ENCODE data around the gene MAP2K3.
"Not testable (repeated sequence)": the region's sequence is repeated elsewhere in the genome, so short reads cannot be mapped to it uniquely, and the experiment has no call there.

MAP2K3 gene

DNA sequence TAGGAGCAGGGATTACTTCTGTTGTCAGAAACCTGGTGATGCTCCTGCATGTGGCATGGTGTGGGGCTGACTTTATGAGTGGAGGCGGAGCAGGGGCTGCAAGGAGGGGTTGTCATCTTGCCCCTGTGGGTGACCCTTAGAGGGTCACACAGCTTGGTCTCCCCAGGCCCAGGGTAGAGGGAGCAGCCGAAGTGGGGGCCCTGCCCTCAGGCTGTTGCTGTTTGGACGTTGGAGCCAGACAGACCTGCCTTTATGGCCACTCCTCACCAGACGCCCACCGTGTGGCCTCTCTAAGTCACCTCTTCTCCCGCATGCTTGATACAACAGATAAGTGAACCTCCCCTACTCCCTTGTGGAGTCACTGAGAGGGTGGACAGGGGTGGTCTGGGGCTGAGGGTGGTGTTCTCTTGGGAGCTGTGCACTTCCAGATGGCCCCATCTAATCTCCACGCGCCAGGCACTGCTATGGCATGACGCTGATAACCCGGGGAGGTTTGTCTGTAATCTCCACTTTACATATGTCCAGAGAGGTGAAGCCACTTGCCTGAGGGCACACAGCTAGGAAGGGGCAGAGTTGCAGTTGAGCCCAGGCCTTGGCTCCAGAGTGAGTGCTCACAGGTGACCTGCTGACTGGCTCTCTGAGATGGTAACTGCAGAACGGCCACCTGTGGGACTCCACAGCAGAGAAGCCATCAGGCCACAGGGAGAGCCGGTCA, 10.0 kb downstream of the MAP2K3 start:
- no peak for FAIRE-seq
- no peak for DNase-seq (ENCODE audit: extremely low spot score, insufficient read length, low read depth)

DNA sequence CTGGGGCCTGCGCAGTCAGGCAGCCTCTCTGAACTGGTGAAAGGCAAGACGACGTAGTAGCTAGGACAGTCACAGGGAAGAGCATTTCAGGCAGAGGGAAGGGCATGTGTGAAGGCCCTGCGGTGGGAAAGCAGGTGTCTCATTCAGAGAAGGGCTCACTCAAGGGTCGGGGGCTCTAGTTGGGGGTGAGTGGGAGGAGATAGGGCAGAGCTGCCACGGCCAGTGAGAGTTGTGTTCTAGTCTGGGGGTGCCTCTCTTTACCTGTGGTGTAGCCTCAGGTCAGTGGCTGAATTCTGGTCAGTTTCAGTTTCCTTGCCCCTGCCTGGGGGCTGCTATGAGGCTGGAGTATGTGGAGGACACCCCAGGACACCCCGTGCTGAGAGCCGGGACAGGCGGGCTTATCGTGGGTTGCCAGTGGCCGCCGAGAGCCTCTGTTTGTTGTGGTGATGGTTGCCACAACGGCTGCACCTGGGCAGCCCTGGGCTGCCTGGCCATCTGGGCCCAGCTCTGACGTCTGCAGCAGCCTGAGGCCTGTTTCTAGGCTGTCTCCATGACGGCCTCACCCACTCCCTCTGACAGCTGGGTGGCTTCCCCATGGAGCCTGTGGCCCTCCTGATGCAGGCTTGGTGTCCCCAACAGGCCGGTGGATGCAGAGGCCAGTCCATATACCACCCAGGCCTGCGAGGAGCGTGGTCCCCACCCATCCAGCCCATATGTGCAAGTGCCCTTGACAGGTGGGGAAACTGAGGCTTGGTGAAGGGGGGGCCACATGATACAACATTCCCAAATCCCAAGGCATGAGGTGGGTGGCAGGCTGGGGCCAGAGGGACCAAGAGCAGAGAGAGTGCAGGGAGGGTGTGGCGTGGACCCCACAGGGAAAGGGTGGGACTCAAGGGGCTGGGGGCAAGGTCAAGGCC, 10.8 kb downstream of the MAP2K3 start:
- FAIRE-seq = no peak
- DNase-seq (ENCODE audit: extremely low spot score, insufficient read length, low read depth) = no peak

DNA sequence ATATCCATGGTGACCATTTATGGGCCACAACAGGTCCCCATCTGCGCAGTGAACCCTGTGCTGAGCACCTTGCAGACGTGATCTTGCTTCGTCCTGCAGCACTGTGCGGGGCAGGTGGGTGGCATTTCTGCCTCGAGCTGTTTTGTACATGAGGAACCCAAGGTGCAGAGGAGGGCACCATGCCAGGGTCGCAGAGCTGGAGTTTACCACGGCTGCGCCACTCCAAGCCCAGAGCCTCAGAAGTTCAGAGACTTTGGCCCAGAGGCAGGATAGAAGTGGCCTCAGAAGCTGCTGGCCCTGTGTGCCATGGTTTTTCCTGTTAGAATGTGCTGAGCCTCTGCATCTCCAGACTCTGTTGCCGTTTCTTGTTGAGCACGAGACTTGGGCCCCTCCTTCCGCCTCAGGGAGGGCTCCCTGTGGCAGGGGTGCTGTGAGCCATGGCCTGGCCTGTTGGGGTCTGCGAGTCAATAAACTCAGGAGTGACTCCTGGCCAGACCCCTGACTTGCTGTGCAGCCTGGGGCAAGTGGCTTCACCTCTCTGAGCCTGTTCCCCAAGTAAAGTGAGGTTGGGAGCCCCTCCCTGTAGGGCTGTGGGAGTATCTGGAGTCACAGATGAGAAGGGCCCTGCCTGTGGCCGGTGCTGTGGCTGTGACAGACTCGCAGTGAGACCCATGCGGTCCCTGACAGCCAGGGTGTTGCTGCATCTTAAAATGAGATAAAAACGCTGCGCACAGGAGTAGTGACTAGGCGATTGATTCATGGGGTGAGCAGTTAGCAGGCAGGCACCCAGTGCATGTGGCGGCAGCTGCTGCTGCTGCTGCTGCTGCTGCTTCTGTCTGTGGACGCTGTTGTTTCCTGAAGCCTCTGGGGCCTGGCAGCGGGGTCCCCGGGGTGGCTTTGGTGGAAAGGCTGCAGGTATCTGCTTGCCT, 11.8 kb downstream of the MAP2K3 start:
- FAIRE-seq (no peak), DNase-seq (ENCODE audit: extremely low spot score, insufficient read length, low read depth) (no peak)

DNA sequence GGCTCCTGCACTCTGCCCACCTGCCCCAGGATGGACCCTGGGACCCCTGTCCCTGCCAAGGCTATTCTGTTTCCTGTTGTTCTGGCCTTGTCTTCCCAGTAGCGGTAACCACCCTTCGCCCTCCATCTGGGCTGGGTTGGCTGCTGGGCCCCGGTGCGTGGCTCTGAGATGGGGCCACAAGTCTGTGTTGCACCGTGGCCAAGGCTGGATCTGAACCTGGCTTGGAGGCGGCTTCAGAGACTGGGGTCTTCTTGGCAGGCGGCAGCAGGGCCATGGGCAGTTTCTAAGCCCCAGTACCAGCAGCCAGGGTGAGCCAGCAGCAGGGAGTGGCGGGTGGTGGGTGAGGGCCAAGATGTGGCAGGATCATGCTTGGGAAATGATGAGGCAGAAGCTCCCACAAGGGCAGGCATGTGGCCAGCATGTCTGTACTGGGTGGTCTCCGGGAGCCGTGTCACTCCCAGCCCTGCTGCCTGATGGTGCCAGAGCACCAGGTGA, 12.6 kb downstream of the MAP2K3 start:
- no peak for FAIRE-seq

DNA sequence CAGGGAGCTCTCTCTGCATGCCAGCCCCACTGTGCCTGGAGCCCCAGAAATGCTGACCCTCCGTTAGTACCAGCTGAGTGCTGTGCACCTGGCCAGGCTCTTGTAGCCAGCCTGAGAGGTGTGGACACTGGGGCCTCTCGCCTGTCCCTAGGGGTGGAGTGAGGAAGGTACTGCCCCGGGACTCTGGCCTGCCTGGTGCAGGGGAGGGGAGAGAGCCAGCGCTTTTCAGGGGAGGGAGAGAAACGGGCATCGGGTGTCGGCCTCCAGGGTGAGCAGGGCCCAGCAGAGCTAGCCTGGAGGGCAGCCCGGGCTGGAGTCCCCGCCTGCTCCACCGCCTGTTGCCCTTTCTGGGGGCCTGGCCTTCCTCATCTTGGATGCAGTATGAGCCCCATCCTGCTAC, 13.1 kb downstream of the MAP2K3 start:
- FAIRE-seq (no peak), DNase-seq (ENCODE audit: extremely low spot score, insufficient read length, low read depth) (no peak)

More for the DNA sequence above, 12.6 kb downstream of the MAP2K3 start:
- DNase-seq (ENCODE audit: extremely low spot score, insufficient read length, low read depth) = no peak

DNA sequence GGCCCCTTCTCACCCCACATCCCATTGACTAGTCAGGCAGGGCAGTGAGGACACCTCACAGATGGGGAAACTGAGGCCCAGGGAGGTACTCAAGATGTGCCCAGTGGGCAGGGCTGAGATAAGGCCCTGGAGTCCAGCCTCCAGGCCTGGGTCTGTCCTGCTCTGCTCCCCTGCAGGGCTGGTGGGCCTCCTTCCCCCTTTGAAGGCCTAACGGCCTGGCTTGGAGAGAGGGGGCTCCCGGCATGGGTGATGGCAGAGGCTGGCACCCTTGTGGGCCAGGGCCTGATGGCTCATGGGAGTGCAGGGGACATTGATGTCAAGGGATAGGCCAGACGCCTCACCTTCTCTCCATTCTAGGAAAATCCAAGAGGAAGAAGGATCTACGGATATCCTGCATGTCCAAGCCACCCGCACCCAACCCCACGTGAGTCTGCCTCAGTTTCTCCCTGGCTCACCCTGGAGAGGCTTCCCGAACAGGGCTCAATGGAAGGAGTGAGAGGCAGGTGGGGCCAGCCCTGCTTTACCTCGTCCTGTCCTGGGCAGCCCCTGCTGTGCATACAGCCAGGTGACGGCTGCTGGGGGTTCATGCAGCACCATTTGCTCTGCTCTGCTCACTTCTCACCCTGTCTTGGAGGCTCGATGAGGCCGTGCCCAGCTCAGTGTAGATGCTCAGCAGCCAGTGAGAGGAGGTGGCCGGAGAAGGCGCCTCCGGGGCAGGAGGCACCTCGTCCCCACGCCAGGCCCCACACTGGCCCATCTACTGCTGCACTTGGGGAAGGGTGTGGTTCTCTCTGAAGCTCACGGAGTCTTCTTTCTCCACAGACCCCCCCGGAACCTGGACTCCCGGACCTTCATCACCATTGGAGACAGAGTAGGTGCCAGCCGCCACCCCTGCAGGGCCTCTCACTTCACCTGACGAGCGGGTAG, 13.8 kb downstream of the MAP2K3 start:
- FAIRE-seq = no peak
- no peak for DNase-seq (ENCODE audit: extremely low spot score, insufficient read length, low read depth)

DNA sequence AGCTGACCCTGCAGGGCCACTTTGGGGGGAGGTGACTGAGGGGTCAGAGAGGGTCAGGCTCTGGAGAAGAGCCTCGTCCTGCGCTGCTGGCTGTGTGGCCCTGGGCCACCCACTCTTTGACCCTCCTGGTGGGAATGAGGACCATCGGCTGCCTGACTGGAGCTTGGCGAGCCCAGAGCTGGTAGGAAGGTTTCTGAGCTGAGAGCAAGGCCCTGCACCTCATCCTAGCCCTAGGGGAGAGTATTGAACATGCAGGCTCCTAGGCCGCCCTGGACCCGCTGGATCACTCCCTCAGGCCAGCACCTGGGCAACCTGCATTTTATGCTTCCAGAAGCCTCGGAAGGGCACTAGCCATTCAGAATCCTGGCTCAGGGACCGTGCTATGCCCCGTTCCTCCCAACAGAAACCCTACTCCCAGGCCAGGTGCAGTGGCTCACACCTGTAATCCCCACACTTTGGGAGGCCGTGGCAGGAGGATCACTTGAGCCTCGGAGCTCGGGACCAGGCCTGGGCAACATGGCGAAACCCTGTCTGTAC, 14.5 kb downstream of the MAP2K3 start:
- DNase-seq (ENCODE audit: extremely low spot score, insufficient read length, low read depth) (no peak), FAIRE-seq (no peak)

DNA sequence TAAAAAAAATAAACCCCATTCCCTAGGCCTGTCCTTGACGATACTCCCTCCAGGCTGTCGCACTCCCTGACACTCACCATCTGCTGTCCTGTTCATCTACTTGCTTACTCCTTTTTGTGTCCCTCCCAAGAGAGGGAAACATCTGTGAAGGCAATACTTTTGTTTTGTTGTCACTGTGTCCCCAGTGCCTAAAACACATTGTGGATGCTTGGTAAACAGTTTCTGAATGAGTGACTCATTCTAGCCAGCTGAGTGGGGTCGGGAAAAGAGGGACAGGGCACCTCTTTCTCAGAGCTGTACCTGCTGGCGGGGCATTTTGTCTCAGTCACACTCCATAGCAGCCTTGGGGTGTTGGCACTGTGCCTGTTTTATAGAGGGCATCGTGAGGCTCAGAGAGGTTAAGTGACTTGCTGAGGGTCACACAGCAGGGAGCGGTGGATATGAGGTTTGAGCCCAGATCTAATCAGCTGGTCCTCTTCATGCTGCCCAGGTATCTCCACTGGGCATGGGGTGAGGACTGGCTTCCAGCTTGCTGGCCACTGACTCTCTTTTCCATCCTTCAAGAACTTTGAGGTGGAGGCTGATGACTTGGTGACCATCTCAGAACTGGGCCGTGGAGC, 15.6 kb downstream of the MAP2K3 start:
- FAIRE-seq = no peak

DNA sequence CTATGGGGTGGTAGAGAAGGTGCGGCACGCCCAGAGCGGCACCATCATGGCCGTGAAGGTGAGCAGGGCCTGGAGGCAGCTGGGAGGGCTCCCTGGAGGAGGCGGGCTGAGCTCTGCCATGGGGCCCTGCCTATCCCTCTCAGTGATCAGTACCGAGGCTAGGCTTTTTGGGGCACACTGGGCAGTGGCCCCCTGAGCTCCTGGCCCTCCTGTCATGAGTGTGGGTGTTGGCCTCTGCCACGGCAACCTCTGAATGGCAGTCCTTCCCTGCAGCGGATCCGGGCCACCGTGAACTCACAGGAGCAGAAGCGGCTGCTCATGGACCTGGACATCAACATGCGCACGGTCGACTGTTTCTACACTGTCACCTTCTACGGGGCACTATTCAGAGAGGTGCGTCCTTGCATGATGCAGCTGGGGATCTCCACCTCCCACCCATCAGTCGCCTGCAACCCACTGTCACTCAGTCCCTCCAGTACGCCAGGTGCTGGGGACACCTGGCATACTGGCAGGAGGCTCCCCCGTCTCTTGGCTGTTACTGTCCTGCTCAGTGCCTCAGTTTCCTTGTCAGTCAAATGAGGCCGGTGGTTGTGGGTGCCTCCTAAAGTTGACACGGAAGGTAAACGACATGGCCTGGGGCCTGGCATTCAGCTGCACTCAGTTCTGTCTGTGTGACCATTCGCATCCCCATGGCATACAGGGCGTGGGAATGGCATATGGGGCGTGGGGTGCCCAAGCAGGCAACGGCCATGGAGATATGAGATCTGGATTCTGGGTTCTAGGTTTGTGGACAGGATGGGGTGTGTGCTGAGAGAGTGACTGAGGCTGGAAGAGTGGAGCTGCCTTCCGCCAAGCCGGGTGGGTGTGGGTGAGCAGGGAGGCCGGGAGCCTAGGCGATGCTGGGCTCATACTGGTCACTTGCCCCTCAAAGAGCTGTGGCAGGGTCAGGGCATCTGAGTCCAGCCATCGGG, 16.4 kb downstream of the MAP2K3 start:
- DNase-seq (ENCODE audit: extremely low spot score, insufficient read length, low read depth) = no peak
- no peak for FAIRE-seq

More for the DNA sequence above, 15.6 kb downstream of the MAP2K3 start:
- no peak for DNase-seq (ENCODE audit: extremely low spot score, insufficient read length, low read depth)

DNA sequence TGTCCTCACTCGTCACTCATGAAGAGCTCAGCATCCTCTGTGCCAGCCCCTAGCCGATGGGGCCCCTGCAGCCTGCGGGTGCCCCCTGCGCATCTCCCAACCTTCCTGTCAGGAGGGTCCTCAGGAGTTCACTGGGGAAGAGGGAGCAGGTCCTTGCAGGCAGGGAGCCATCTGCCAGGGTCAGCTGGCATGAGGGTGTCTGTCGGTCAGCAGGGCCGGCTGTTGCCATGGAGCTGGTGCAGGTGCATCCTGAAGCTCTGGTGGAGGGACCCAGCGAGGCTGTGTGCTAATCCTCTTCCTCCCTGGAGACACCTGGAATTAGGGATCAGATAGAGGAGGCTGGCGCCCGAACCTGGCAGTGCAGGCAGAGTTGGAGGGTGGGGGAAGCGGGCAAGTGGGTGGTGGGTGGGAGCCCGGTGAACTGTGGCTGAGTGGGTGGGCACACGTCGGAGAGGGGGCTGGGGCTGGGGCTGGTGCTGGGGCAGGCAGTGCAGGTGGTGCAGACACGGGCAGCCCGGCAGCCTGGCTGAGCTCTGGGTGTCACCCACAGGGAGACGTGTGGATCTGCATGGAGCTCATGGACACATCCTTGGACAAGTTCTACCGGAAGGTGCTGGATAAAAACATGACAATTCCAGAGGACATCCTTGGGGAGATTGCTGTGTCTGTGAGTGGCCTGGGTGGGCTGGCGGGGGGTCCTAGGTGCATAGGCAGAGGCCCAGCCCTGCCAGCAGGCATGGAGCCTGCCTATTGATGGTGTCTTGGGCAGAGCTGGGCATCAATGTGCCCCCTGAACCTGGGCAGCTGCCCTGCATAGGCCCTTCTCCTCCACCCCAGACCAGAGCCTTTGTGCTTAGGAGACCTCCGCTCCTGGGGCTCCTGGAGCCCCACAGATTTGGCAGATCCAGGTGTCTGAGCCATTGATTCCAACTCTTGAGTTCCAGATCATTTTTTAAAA, 17.4 kb downstream of the MAP2K3 start:
- DNase-seq (ENCODE audit: extremely low spot score, insufficient read length, low read depth) (no peak), FAIRE-seq (no peak)

DNA sequence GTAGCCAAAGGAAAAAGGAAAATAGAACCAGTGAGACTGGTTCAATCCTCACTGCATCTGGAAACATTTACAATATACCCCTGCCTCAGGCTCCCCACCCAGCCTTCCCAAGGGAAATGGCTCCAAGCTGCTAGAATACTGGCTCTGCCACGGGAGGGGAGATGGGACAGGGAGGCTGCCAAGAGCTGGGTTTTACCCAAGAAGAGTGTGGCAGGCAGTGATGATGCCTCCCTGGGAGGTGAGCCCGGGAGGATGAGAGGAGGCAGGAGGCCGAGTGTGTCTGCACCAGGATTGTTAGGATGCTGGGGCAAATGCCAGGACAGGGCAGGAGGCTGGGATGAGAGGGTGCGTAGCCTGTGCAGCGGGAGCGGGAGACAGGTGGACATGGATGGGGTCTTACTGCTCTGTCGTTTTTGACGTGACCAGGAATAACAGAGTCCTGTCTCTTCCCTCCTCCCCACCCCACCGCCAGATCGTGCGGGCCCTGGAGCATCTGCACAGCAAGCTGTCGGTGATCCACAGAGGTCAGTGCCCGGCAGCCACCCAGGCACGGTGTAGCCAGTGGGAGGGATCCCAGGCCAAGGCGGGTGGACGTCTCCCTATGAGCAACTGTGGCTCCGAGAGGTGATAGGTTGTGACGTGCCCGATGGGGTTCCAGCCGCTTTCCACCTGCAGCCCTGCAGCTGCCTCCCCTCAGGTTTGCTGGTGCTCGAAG, 18.4 kb downstream of the MAP2K3 start:
- FAIRE-seq (no peak), DNase-seq (ENCODE audit: extremely low spot score, insufficient read length, low read depth) (no peak)

DNA sequence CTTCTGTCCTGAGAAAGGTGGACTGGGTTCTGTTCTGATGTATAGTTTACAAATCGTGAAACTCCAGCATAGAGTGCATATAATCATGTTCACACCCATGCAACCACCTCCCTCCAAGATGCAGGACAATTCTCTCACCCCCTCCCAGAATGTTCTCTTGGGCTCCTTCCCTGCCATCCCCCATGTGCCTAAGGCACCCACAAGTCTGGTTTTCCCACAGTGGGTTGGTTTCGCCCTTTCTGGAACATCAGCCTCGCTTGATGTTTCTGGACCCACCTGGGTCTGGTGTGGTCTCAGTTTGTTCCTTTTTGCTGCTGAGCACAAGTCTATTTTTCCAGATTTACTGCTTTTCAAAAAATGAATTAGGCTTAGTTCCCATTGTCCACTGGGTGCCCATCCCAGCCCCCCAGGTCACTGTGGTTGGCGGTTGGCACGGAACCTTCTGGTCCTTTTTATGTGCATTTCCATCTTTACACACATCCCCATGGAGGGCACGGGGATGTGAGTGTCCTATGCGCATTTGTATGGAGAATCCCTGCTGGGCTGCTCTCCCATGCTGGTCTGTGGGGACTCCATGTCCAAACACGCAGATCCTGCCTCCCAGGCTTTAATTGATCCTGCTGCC, 19.0 kb downstream of the MAP2K3 start:
- no peak for FAIRE-seq
- DNase-seq (ENCODE audit: extremely low spot score, insufficient read length, low read depth) = no peak

DNA sequence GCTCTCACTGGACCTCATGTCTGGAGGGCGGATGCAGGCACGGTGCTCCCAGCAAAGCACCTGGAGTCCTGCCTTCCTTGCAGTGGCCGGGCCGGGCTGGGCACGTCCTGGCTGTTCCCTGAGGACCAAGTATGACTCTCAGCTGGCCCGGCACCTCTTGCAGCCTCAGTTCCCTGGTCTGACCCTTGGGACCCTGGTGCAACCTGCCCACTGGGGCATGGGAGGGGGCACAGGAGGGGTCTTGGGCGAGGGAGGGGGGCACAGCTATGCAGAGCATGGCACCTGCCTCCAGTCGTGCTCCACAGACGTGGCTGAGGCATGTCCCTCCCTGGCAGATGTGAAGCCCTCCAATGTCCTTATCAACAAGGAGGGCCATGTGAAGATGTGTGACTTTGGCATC, 19.6 kb downstream of the MAP2K3 start:
- FAIRE-seq (no peak), DNase-seq (ENCODE audit: extremely low spot score, insufficient read length, low read depth) (no peak)

DNA sequence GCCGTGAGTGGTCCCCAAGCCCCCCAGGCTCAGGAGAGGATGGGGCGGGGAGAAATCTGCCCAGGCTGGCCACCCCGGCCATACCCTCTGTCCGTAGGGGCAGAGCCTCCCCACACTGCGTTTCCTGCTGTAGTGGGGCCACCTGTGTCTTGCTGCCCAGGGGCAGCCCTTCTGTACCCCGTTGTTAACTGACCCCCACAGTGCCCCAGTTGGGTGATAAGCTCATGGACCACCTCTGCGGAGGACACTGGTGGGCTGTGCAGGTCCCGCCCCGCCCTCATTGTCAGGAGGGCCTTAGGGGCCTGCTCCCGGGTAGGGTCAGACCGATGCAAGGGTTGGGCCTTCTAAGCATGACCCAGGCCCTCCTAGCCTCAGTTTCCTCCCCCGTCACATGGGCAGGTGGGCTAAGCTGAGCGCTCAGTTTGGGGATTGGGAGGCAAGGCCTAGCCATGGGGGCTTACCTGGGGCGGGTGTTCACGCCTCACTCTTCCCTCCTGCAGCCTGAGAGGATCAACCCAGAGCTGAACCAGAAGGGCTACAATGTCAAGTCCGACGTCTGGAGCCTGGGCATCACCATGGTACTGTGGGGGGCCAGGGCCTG, 20.1 kb downstream of the MAP2K3 start:
- not testable (repeated sequence) for DNase-seq (ENCODE audit: extremely low spot score, insufficient read length, low read depth); FAIRE-seq

Data from GM18507 (cell line).